ENCODE results near the gene ARL4C.

DNA sequence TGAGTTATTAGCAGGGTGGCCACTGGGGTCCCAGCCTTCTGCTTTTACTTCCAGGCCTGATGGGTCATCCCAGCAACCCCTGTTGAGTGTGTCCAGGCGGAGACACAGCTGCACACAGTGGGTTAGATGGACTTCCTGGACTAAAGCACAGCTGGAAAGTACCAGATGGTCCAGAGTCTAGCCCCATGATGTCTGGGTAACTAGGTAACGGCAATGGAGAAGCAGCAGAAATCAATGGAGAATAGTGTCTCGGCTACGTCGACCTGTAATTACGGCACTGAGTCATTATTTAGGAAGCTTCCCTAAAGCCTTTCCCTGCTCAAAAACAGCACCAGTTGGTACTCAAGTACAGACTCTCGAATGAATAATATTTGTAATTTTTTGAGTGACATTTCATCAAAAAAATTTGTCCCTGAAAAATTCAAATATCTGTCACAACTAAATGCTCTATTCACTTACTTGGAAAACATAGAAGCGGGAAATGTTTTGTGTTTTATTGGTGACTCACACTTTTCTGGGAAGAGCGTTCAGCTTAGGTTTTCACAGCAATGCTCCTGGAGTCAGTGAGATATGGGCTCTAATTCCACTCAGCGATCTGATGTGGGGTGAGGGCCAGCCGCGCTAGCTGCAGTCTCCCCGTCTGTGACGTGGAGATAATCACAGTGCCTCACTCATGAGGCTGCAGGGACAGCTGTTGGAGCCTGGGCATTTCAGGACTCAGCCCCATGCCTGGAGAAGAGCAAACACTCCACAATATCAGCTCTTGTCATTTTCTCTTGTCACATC, 16.2 kb upstream of the ARL4C start:
- TF ChIP-seq, protein P1, sequence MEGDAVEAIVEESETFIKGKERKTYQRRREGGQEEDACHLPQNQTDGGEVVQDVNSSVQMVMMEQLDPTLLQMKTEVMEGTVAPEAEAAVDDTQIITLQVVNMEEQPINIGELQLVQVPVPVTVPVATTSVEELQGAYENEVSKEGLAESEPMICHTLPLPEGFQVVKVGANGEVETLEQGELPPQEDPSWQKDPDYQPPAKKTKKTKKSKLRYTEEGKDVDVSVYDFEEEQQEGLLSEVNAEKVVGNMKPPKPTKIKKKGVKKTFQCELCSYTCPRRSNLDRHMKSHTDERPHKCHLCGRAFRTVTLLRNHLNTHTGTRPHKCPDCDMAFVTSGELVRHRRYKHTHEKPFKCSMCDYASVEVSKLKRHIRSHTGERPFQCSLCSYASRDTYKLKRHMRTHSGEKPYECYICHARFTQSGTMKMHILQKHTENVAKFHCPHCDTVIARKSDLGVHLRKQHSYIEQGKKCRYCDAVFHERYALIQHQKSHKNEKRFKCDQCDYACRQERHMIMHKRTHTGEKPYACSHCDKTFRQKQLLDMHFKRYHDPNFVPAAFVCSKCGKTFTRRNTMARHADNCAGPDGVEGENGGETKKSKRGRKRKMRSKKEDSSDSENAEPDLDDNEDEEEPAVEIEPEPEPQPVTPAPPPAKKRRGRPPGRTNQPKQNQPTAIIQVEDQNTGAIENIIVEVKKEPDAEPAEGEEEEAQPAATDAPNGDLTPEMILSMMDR (IDR thresholded peaks at IDR 0.05) = no peak
- no peak for TF ChIP-seq POLR2A (IDR thresholded peaks at IDR 0.05)

Measured in testis (tissue), 2 donors.